Brain microvascular endothelial cell (primary cell): Measurements from ENCODE around the gene HOXD11.

ENCODE experiments used
- DNase-seq: peaks from one replicate; pipeline ENCODE4 v3.0.0-alpha.2; 2020
- H3K27ac ChIP-seq: fragments of 250-450 bp; sonication (Bioruptor Pico); 2 replicates; pipeline ENCODE4 v1.5.1; 2020; ENCODE audit warnings: mild to moderate bottlenecking, moderate library complexity
- H3K27me3 ChIP-seq: fragments of 250-450 bp; sonication (Bioruptor Pico); replicated peaks from 2 replicates; pipeline ENCODE4 v1.5.1; 2020; ENCODE audit warnings: mild to moderate bottlenecking
- H3K36me3 ChIP-seq: fragments of 250-450 bp; sonication (Bioruptor Pico); replicated peaks from 2 replicates; pipeline ENCODE4 v1.5.1; 2020; ENCODE audit warnings: mild to moderate bottlenecking
- H3K4me3 ChIP-seq: 2 replicates; pipeline ENCODE4 v1.5.1; 2011; ENCODE audit warnings: low read depth, mild to moderate bottlenecking, control low read depth, low read length, moderate library complexity
- CTCF ChIP-seq: IDR thresholded peaks from 2 replicates; pipeline ENCODE4 v1.5.1; 2011; ENCODE audit warnings: low read depth, mild to moderate bottlenecking, moderate library complexity, low read length, control low read depth, inconsistent platforms; ENCODE audit errors: missing control alignments
- in situ Hi-C: cut with HindIII; loops from 2 replicates; pipeline ENCODE4 v1.10.0; 2017; ENCODE audit warnings: low sequenced_read_pairs, low pct_ligation_motif_present

HOXD11 gene

DNA sequence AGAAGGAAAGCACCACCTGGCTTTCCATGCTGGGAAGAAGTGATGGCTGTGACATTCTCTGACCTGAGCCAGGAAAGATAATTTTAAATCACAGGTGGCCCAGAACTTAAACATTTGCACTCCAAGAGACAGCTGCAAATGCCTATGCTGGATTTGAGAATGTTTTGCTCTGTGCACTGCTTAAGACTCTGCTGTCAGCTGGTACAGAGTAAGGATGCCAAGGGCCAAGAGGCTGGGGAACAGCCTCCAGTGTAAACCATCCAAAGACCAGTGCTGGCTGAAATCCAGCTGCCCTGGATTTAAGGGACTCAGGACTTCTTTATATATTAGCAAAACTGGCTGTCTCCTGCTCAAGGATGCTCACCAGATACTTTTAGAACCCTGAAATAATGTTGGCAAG, 26.3 kb downstream of the HOXD11 start:
- no peaks in the 10 kb centered on the region for H3K36me3 ChIP-seq
- peaks cover 96% of the 10 kb centered on the region for H3K27me3 ChIP-seq
- in situ Hi-C loops = loop anchor here (25.0 kb wide), 1 partner anchor 504 kb away; no protein-coding TSS in a partner anchor
- H3K27ac ChIP-seq = no peak overlapping the region
- no peak for TF ChIP-seq CTCF
- DNase-seq = no peak
- no peak overlapping the region for H3K4me3 ChIP-seq

- Histone ChIP-seq H3K27me3 (peaks cover 96% of the 10 kb centered on the region), H3K36me3 (no peaks in the 10 kb centered on the region), H3K27ac (no peak overlapping the region), H3K4me3 (no peak overlapping the region)
- no peak for TF ChIP-seq CTCF
- no peak for DNase-seq
- in situ Hi-C loops = loop anchor here (25.0 kb wide), 1 partner anchor 503 kb away; no protein-coding TSS in a partner anchor
Measured at GRCh38 chr2:176134035-176134434, 27.0 kb downstream of the HOXD11 start.

GRCh38 chr2:176135035-176135440, 28.0 kb downstream of the HOXD11 start:
- Histone ChIP-seq H3K4me3 (no peak overlapping the region), H3K27me3 (peaks cover 97% of the 10 kb centered on the region), H3K36me3 (no peaks in the 10 kb centered on the region), H3K27ac (no peak overlapping the region)
- in situ Hi-C loops = loop anchor here (25.0 kb wide), 1 partner anchor 502 kb away; no protein-coding TSS in a partner anchor
- no peak for DNase-seq
- TF ChIP-seq CTCF = no peak

GRCh38 chr2:176136374-176137251, 29.5 kb downstream of the HOXD11 start:
- no peak for DNase-seq
- Histone ChIP-seq H3K4me3 (peak overlapping the region; percentile 22), H3K36me3 (no peaks in the 10 kb centered on the region), H3K27ac (no peak overlapping the region), H3K27me3 (peaks cover 97% of the 10 kb centered on the region)
- no peak for TF ChIP-seq CTCF
- in situ Hi-C loops = loop anchor here (25.0 kb wide), 1 partner anchor 501 kb away; no protein-coding TSS in a partner anchor

- Histone ChIP-seq H3K36me3 (no peaks in the 10 kb centered on the region), H3K27me3 (peaks cover 92% of the 10 kb centered on the region), H3K4me3 (no peak overlapping the region), H3K27ac (no peak overlapping the region)
- no peak for DNase-seq
- TF ChIP-seq CTCF = no peak
- in situ Hi-C loops = loop anchor here (25.0 kb wide), 1 partner anchor 500 kb away; no protein-coding TSS in a partner anchor
Measured at GRCh38 chr2:176137252-176137580, 30.1 kb downstream of the HOXD11 start.
